ENCODE data around the gene ADCK1.
"Not testable (repeated sequence)": the region's sequence is repeated elsewhere in the genome, so short reads cannot be mapped to it uniquely, and the experiment has no call there.

Gene ADCK1

DNA sequence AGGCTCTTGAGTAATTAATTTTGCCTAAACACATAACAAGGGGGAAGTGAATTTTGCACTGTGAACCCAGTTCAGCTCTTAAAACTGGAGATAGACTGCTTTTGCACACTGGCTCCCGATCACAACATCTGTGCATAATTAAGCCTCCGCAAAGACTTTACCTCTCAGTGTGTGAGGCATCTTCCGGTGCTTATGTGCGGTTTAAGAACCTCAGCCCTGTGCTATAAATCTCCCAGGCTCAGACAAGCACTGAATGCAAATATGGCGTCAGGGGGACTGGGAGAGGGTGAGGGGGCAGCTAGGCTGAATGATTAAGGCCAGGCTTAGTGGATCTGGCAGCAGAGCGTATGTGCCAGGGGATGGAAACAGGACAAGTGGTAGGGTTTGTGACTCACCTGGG is 103.3 kb downstream of the ADCK1 start:
- DNase-seq (ENCODE audit: low read depth in 3 of 3) = no peak

DNA sequence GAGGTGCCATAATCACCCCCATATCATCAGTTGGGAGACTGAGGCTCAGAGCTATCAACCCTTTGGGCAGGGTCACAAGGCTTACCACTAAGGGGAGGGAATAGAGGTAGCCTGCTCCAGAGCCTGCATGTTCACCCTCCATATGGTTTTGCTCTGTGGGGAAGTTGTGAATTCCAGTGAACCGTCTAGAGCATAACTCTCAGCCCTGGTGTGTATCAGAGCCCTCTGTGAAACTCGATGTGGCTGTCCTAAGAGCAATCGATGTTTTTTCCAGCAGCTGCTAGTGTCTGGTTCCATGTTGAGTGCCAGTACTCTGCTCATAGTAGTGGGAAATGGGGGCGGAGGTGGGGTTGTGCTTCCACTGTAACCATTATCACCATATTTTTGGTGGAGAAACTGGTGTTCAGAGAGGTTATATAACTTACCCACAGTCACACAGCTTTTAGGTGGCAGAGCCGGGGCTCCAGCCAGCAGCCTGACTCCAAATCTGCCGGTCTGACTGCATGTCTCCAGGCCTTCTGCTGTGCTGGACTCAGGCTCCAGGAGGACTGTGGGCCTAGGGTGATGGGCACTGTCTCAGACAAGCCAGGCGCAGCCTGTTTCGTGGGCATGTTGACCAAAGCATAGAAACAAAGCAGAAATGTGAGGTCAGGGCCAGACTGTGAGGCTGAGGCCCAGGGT is 104.2 kb downstream of the ADCK1 start:
- no peak for DNase-seq (ENCODE audit: low read depth in 3 of 3)

DNA sequence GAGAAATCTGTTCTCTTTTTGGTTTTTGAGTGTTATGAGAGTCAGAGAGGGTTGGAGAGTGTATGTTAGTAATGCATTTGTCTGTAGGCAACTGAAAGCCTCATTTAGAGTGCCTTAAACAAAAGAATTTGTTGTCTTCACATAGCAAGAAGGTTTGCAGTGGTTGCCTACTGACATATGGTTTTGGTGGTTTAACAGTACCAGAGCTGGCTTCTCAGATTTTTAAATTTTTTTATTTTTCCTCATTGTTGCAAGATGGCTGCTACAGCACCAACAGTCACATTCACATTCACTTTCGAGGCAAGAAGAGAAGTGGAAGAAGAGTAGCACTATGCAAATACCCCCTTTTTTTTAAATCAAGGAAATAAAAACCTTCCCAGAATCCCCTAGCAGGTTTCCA is 106.5 kb downstream of the ADCK1 start:
- DNase-seq (ENCODE audit: low read depth in 3 of 3) = no peak

DNA sequence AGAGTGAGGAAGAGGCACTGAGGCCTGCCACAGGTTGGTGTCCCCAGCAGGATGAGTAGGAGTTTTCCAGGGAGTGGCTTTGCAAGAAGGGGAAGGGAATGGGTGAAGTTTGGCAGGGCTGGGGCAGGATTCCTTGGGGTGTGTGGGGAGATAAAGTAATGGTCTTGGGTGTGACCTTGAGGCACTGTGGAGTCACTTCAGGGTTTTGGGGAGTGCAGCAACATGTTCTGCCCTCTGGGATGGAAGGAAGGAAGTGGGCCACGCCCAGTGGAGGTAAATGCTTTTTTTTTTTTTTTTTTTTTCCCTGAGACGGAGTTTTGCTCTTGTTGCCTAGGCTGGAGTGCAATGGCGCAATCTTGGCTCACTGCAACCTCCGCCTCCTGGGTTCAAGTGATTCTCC is 108.9 kb downstream of the ADCK1 start:
- no peak for DNase-seq (ENCODE audit: low read depth in 3 of 3)

DNA sequence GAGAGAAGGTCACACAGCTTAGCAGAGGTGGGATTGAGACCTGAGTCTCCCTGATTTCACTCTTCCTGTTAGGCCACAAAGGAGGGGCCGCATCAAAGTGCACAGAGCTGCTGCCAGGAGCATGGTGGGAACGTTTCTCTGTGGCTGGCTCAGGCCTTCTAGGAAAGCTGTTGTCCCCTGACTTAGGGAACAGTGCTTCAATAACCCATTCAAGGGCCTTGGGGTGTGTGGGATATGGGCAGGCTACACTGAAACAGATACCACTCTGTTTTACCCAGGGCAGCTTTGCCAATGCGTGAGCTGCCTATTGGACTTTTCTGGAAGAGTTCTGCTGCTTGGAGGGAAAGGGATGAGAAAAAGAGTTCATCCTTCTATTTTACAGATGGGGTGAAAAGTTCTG is 110.0 kb downstream of the ADCK1 start:
- DNase-seq (ENCODE audit: low read depth in 3 of 3) = no peak

DNA sequence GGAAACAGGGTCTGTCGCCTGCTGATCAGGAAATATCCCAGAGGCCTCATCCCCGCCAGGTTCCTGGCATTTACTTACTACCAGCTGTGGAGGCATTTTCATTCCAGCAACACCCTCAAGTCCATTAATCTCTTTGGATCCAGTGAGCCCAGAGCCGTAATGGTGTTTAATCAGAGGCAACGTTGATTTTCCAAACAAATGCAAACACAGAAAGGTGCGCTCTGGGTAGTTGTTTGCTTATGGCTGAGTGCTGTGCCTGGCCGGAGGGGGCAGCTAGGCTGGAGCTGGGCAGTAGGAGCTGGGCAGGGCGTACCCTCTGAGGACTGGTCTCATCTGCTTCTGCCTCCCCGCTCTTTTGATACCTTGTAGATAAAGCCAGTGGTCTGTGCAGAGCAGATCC is 110.6 kb downstream of the ADCK1 start:
- DNase-seq (ENCODE audit: low read depth in 3 of 3) = no peak

DNA sequence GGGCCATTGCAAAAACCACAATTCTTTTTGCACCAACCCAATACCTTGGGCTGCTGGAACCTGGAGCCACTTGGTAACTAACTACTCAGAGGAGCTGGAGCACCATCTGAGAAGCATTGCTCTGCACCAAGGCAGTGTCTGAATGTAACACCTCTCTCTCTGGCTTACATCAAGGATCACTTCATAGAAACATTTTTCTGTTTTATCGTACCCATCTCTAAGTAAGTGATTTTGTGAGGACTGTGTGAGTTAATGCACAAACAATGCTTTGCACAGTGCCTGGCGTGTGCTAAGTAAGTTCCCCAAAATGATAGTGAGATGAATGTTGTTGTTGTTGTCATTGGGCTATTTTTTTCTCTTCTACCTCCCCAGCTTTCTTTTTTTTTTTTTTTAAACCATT is 111.4 kb downstream of the ADCK1 start:
- DNase-seq (ENCODE audit: low read depth in 3 of 3) = no peak

DNA sequence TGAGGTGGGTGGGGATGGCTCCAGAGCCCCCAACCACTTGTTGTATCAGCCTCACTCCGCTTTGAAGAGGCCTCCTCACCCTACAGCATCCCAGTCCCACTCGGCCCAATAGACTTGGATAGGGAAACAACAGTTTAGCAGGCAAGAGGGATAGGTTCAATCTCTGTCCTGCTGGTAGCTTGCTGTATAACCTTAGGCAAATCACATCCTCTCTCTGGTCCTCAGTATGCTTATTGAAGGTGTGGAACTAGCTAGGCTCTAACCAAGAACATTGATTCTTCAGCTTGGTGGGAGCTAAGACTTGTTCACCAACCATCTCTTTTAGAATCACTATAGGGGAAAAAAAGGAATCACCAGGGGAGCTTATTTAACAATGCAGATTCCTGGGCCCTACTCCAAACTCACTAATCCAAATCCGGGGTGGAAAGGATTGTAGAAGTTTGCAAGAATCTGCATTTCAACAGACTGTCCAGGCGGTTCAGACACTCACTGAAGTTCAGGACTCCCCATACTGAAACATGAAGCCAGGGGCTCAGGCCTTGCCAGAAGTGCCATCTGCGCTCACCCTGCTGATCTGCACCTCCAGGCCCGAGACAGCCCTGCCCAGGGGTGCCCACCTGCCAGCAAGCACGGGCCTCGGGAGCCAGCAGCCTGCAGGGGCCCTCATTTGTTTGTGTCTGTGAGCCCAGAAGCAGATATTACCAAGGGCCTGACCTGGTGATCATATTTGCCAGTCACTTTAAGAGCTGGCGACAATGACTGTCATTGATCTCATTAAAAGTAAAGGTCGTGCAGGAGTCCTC is 113.0 kb downstream of the ADCK1 start:
- DNase-seq (ENCODE audit: low read depth in 3 of 3) = no peak

DNA sequence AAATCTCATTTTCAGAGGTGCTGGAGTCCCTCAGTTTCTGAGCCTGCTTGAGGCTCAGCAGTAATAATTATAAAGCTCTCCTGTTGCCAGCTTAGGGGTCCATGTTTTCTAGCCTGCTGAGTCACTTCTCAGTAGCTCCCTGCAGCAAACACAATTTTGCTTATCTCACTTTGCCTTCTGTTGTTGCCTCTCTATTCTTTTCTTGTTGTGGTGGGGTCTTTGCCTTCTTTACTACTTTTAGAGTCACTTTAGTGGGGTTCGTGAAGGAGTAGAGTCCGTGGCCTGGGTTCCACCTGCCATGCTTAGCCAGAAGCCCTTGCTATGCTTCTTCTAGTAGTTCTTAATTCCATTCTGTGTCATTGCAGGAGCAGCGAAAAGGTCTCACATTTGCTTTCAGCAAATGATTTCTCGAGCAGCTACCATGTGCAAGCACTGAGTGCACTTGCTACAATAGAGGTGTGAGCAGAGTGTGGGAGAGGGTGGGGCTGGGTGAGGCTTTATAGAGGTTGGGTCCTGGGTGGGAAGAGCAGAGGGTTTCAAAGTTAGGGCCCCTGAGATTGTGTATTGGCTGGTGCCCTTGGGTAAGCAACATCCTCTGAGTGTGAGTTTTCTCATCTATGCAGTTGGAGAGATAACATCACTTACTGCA is 114.3 kb downstream of the ADCK1 start:
- no peak for DNase-seq (ENCODE audit: low read depth in 3 of 3)

DNA sequence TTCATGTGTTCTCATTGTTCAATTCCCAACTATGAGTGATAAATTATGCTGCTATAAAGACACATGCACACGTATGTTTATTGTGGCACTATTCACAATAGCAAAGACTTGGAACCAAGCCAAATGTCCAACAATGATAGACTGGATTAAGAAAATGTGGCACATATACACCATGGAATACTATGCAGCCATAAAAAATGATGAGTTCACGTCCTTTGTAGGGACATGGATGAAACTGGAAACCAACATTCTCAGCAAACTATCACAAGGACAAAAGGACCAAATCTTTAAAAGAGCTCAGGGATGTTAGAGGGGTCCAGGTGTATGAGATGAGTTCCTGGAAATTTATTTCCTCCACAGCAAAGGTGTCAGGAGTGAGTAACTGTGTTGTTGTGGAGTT is 115.5 kb downstream of the ADCK1 start:
- DNase-seq (ENCODE audit: low read depth in 3 of 3) = not testable (repeated sequence)

DNA sequence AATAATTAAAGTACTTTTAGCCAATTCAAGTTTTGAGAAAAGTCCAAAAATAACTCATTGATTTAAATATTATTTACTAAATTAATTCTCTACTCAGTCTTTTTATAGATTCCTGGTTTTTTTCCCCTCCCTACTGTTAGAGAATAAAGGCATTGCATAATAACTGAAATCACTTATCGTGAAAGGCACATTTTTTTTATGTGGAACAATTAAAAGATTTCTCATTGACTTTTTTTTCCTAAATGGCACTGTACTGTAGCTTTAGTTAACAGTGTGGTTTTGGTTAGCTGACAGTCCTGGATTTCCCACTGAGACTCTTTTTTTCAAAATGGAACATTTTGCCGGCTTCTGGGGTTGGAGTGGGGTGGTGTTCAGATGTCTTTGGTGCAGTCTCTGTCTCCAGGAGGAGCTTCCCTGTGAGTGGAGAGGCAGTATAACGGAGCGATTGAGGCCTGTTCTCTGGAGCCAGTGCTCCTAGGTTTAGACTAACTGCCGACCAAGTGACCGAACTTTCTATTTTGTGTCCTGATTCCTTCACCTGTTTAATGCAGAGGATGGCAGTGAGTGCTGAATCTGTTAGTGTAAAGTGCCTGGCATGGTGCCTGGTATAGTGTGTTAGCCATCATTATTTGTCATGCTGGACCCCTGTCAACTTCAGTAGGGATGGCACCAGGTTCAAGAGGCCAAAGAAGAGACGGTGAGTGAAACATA is 117.7 kb downstream of the ADCK1 start:
- DNase-seq (ENCODE audit: low read depth in 3 of 3) = no peak

DNA sequence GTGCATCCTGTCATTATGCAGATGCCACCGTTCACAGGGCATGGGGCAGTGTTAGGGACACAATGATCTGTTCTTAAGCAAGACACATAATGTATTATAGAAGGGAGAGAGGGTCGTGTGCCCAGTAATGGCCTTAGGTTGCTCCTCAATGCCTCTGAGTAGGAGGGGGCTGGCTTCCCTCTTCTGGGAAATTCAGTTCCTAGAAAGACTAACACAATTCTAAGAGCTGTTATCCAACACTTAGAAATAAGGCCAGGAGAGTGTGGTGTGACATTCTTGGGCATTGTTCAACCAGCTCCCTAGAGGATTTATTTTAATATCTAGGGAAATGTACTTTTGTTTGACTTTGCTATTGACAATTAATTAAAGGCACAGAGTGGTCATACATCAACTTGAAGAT is 118.5 kb downstream of the ADCK1 start:
- no peak for DNase-seq (ENCODE audit: low read depth in 3 of 3)

DNA sequence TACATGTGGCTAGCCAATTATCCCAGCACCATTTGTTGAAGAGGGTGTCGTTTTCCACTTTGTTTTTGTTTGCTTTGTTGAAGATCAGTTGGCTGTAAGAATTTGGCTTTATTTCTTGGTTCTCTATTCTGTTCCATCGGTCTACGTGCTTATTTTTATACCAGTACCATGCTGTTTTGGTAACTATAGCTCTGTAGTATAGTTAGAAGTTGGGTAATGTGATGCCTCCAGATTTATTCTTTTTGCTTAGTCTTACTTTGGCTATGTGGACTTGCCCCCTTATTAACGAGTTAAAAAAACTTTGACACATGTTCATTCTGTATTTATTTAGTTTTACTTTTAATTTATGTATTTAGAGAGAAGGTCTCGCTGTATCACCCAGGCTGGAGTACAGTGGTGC is 120.4 kb downstream of the ADCK1 start:
- no peak for DNase-seq (ENCODE audit: low read depth in 3 of 3)

DNA sequence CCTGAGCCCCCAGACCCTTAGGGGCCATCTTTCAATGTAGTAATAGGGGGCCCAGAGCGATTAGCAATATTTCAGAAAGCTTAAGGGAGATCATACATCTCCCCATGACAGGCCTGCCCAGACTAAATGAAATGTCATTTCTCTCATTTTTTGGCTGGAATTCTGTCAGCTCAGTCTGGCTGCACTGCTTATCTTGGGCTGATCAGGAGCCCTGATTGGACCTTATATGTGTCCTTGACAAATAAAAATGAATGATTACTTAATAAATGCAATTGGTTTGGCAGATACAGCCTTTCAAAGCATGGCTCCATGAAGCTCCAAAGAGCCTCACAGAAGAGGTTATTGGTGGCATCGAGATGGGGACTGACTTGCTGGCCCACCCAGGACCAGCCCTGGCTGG is 121.9 kb downstream of the ADCK1 start:
- DNase-seq (ENCODE audit: low read depth in 3 of 3) = no peak

DNA sequence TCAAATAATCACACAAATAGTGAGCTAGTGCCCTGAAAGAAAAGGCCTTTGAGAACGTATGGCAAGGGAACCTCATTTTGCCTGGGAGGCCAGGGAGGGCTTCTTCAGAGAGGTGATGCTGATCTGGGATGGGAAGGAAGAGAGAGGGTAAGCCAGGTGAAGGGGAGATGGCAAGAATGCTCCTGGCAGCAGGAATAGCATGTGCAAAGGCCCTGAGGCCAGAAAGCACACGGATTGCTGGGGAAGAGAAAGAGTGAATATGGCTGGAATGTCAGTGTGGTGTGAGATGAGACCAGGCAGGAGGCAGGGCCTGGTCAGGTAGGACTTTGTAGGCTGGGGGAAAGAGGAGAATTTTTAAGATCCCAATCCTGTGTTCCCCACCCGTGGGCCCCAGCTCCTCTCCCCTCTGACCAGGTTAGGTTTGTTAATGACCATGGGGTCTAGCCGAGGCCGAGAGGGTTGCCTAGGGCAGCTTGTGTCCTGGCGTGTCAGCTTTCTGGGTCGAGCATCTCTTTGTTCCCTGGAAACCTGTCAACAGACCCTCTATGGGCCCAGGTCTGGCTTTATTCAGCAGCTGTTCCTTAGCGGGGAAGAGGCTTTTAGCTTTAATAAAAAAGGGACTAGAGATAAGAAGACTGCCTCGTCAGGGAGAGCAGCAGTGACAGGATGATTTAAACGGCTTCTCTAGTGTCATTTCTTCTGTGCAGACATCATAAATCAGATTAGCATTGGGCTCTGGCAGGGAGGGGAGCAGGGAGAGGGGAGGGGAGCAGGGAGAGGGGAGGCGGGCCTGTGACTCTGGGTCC is 123.4 kb downstream of the ADCK1 start:
- no peak for DNase-seq (ENCODE audit: low read depth in 3 of 3)

DNA sequence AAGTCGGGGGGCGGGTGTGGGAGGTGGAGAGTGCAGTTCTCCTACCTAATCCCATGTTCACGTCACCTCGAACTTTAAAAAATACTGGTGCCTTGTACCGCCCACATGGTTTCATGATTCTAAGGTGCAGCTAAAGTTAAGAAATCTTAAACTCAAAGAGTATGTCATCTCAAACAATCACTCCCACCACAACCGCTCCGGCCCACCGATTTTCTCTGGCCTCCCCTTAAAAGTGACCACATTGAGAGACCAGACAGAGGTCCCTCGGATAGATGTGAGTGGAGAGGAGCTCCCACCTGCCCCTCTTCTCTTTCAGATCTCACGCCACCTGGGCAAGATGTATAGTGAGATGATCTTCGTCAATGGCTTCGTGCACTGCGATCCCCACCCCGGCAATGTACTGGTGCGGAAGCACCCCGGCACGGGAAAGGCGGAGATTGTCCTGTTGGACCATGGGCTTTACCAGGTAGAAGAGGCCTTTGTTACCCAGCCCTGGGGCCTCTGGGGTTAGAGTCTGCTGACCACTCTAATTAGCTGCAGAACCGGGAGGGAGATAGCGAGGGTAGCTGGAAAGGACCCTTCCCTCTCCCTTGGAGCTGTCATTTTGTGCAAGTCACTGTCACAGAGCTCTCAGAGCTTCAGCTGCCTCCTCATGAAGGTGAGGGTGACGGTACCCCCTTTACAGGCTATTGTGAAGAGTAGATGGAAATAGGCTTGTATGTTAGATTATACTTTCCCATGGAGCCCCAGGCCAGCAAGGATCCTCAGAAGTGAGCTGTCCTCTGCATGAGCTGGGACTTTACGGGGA is 124.4 kb downstream of the ADCK1 start:
- DNase-seq (ENCODE audit: low read depth in 3 of 3) = no peak

DNA sequence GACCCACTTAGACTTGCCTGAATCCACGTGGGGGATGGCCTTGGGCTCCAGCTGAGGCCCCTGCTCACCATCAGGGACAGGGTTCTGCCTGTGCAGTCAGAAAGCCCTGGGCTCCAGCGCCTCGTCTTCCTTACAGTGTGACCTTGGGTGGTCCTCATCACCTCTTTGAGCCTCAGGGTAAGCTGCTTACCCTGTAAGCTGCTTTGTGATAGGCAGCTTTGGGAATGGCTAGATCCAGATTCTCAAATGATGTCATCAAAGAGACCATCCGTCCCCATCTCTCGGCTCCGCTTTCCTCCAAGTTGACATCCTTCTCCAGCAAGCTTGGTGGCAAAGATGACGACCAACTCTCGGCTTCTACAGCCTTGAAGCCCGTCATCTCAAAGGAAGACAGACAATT is 127.0 kb downstream of the ADCK1 start:
- no peak for DNase-seq (ENCODE audit: low read depth in 3 of 3)

DNA sequence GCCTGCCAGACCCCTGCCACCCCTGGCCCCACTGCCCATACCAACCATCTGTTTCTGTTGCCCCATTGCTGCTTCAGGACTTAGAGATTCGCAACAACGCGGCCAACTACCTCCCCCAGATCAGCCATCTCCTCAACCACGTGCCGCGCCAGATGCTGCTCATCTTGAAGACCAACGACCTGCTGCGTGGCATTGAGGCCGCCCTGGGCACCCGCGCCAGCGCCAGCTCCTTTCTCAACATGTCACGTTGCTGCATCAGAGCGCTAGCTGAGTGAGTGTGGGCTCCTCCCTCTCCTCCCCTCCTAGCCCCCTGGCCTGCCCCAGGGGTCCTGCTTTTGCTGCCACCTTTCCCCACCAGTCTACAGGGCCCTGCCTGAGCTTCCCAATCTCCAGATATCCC is 131.5 kb downstream of the ADCK1 start:
- no peak for DNase-seq (ENCODE audit: low read depth in 3 of 3)

DNA sequence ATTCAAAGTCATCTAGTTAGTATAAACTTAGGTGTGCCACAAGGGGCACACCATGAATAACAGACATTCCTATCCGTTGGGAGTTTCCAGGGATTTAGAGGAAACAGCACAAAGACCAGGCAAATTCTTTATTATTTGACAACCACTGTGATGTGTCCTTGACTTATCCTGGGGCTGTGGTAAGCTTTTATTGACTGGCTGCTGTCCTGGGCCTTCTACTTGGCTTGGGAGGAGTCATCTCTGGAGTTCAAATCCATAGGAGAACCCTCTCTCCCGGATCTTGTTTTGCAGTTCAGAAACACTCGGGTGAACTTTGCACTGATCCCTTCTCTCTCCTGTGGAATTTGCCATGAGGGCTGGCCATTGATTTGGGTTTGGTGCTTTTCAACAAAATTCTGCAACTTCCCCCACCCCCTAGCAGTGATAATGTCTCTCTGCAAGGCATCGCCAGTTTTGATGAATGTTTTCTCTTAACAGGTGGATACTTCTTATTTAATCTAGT is 136.3 kb downstream of the ADCK1 start:
- DNase-seq (ENCODE audit: low read depth in 3 of 3) = no peak

DNA sequence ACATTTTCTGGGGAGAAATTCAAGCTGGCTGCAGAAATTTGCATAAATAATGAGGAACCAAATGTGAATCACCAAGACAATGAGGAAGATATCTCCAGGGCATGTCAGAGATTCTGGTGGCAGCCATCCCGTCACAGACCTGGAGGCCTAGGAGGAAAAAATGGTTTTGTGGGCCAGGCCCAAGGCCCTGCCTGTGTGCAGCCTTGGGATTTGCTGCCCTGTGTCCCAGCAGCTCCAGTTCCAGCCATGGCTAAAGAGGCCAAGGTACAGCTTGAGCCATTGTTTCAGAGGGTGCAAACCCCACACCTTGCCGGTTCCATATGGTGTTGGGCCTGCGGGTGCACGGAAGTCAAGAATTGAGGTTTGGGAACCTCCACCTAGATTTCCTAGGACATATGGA is 147.5 kb downstream of the ADCK1 start:
- no peak for DNase-seq (ENCODE audit: low read depth in 3 of 3)
